ENCODE measurements around the gene CROCC.
"Not testable (repeated sequence)": the region's sequence is repeated elsewhere in the genome, so short reads cannot be mapped to it uniquely, and the experiment has no call there.

Gene CROCC

GRCh38 chr1:16921391-16922185 is at the start of gene CROCC:
Gene CROCC, plus strand, starts transcription at chr1:16921931. Its CDS starts 88 bp downstream, at chr1:16922019.
- no peak for DNase-seq (ENCODE audit: low read depth)

GRCh38 chr1:16872152-16873075 is 49.3 kb upstream of the CROCC start:
- peak; percentile 18 for DNase-seq (ENCODE audit: low read depth)

- not testable (repeated sequence) for DNase-seq (ENCODE audit: low read depth)
These were observed 48.5 kb upstream of the CROCC start for GRCh38 chr1:16873076-16873879.

- DNase-seq (ENCODE audit: low read depth), result not testable (repeated sequence)
These were observed 46.6 kb upstream of the CROCC start for GRCh38 chr1:16874968-16875765.

- DNase-seq (ENCODE audit: low read depth), result not testable (repeated sequence)
These were observed 40.0 kb upstream of the CROCC start for GRCh38 chr1:16881742-16882141.

- no peak for DNase-seq (ENCODE audit: low read depth)
These were observed 38.7 kb upstream of the CROCC start for GRCh38 chr1:16882986-16883385.

- not testable (repeated sequence) for DNase-seq (ENCODE audit: low read depth)
These were observed 37.2 kb upstream of the CROCC start for GRCh38 chr1:16884487-16884886.

- DNase-seq (ENCODE audit: low read depth), result no peak
These were observed 34.7 kb upstream of the CROCC start for GRCh38 chr1:16886860-16887605.

GRCh38 chr1:16888860-16889816 is 32.6 kb upstream of the CROCC start:
- peak; percentile 61 for DNase-seq (ENCODE audit: low read depth)

- not testable (repeated sequence) for DNase-seq (ENCODE audit: low read depth)
These were observed 31.2 kb upstream of the CROCC start for GRCh38 chr1:16890539-16891021.

- DNase-seq (ENCODE audit: low read depth), result not testable (repeated sequence)
These were observed 30.7 kb upstream of the CROCC start for GRCh38 chr1:16891057-16891456.

- DNase-seq (ENCODE audit: low read depth), result not testable (repeated sequence)
These were observed 28.7 kb upstream of the CROCC start for GRCh38 chr1:16892978-16893525.

- DNase-seq (ENCODE audit: low read depth), result not testable (repeated sequence)
These were observed 27.9 kb upstream of the CROCC start for GRCh38 chr1:16893796-16894195.

- DNase-seq (ENCODE audit: low read depth), result not testable (repeated sequence)
These were observed 27.4 kb upstream of the CROCC start for GRCh38 chr1:16894338-16894737.

- not testable (repeated sequence) for DNase-seq (ENCODE audit: low read depth)
These were observed 26.5 kb upstream of the CROCC start for GRCh38 chr1:16895233-16895597.

GRCh38 chr1:16895598-16896315 is 26.0 kb upstream of the CROCC start, which contains the start of gene RNU1-2:
Gene RNU1-2, plus strand, starts transcription at chr1:16895980.
- DNase-seq (ENCODE audit: low read depth), result peak; percentile 98

GRCh38 chr1:16896316-16897055 is 25.2 kb upstream of the CROCC start:
- DNase-seq (ENCODE audit: low read depth), result not testable (repeated sequence)
